Breast epithelium (tissue), 3 donors: ENCODE measurements around the gene ATP1A4.
"Not testable (repeated sequence)": the region's sequence is repeated elsewhere in the genome, so short reads cannot be mapped to it uniquely, and the experiment has no call there.

Experiments
- POLR2AphosphoS5 ChIP-seq, 3 donors: sonication (generic); formaldehyde crosslinking; IDR thresholded peaks; one replicate each; pipeline ENCODE4 v1.6.1; 2017; ENCODE audit warnings: antibody characterized with exemption in 3 of 3
- TF ChIP-seq, protein P1 (sequence below), 3 donors: fragments of 450-650 bp; IDR thresholded peaks; one replicate each; pipeline ENCODE4 v1.5.1; 2016 to 2017; ENCODE audit warnings: antibody characterized with exemption in 3 of 3, mild to moderate bottlenecking in 3 of 3, moderate library complexity in 3 of 3

DNA sequence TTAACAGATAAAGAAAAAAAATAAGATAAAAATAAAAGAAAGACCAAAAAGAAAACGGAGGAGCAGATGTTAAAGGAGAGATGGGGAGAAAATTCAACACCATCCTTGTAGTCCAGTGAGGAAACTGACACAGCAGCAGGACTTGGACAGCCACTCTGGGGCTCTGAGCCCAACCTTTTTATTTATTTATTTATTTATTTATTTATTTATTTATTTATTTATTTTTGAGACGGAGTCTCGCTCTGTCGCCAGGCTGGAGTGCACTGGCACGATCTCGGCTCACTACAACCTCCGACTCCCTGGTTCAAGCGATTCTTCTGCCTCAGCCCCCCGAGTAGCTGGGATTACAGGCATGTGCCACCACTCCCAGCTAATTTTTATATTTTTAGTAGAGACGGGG, 39.9 kb upstream of the ATP1A4 start:
- TF ChIP-seq POLR2AphosphoS5 (IDR thresholded peaks at IDR 0.05), result not testable (repeated sequence)
- TF ChIP-seq, protein P1, sequence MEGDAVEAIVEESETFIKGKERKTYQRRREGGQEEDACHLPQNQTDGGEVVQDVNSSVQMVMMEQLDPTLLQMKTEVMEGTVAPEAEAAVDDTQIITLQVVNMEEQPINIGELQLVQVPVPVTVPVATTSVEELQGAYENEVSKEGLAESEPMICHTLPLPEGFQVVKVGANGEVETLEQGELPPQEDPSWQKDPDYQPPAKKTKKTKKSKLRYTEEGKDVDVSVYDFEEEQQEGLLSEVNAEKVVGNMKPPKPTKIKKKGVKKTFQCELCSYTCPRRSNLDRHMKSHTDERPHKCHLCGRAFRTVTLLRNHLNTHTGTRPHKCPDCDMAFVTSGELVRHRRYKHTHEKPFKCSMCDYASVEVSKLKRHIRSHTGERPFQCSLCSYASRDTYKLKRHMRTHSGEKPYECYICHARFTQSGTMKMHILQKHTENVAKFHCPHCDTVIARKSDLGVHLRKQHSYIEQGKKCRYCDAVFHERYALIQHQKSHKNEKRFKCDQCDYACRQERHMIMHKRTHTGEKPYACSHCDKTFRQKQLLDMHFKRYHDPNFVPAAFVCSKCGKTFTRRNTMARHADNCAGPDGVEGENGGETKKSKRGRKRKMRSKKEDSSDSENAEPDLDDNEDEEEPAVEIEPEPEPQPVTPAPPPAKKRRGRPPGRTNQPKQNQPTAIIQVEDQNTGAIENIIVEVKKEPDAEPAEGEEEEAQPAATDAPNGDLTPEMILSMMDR (IDR thresholded peaks at IDR 0.05), result not testable (repeated sequence)
